ENCODE results near the gene FALEC.

The FALEC gene

GRCh38 chr1:150512846-150513245 lies 2.7 kb upstream of the FALEC start:
- no peak for DNase-seq

DNA sequence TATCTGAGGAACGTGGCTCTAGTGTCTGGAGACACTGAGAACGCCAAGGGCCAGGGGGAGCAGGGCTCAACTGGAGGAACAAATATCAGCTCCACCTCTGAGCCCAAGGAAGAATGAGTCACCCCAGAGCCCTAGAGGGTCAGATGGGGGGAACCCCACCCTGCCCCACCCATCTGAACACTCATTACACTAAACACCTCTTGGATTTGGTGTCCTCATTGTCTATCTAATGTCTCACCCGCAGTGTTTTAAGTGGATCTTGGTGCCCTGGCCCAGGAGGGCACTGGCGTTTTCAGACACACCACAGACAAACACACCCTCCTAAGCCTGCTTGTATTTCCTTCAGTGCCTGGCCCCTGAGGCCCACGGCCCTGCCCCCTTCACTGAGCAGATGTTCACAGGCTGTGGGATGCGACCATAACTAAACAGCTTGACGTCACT lies 2.2 kb upstream of the FALEC start:
- DNase-seq, result no peak

DNA sequence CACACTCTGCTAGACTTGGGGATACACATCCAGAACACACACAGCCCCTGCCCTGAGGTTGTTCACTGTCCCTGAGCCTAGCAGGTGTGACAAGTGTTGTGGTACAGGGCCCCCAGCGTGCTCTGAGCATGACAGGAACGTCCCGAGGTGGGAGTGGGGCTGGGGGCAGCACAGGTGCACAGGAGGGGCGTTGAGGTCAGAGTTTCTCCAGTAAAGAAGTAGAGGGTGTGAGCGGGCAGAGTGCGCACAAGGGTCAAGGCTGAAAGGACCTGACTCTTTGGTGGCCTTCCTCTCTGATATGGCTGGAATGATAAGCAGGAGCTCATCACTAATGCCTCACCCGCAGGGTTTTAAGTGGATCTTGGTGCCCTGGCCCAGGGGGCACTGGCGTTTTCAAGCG lies 1.3 kb upstream of the FALEC start:
- DNase-seq, result no peak

DNA sequence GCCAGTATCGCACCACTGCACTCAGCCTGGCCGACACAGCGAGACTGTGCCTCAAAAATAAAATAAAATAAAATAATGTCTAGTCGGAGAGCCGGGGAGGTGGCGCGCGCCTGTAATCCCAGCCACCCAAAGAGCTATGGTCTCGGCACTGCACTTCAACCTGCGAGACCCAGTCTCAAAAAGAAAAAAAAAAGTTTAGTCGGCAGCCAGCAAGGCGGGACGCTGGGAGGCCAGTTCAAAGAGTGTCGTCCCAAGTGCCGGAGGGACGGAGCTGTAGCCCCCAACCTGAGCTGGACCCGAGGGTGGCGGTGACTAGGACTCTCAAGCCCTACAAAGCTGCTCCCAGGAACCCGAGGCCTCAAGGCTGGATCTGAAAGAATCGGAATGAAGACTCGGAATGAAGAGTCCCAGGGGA lies 632 bp upstream of the FALEC start:
- DNase-seq, result no peak

DNA sequence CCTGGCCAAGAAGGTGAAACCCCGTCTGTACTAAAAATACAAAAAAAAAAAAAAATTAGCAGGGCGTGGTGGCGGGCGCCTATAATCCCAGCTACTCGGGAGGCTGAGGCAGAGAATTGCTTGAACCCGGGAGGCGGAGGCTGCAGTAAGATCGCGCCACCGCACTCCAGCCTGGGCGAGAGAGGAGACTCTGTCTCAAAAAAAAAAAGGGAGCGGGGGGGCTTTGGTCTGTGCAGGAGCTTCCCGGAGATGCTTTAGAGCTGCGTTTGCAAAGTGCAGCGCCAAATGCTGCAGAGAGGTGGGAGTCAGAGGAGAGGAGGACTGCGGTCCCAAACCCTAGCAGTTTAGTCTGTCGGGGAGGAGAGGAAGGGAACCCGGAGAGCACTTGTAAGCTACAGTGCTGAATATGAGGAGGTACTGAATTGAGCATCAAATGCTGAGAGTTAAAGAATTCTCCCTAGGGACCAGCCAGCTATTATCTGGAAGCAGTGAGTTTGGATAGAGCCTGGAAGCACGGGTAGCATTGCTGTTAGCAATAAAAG lies 569 bp downstream of the FALEC start:
- peak; percentile 44 to 74 (median 74) for DNase-seq

GRCh38 chr1:150516616-150517015 lies 1.1 kb downstream of the FALEC start:
- peak; percentile 44 to 70 (median 65) for DNase-seq

DNA sequence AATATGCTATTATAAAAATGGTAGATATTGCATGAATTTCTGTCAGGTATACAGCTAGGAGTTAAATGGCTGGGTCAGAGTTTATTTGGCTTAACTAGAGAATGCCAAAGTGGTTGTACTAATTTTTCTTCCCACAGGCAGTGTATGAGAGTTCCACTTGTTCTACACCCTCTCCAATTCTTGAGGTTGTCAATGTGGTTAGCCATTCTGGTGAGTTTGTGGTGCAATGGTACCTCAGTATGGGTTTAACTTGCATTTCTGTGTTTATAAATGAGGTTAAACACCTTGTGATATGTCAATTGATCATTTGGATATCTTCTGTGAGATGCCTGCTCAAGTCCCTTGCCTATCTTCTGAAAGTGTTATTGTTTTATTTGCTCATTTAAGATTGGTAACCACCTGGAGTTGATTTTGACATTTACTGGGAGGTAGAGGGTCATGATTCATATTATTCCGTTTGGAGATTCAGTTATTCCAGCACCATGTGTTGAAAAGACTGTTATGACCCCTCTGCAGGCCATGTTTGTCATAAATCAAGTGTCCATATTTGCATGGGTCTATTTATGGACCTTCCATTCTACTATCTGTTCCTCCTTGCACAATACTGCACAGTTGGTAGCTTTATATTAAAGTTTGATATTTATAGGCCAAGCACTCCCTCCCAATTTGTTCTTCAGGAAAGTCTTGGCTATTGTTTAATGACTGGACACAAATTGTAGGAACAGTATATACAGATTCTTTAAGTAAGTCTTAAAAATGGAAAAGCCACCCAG lies 5.8 kb downstream of the FALEC start:
- DNase-seq, result no peak

DNA sequence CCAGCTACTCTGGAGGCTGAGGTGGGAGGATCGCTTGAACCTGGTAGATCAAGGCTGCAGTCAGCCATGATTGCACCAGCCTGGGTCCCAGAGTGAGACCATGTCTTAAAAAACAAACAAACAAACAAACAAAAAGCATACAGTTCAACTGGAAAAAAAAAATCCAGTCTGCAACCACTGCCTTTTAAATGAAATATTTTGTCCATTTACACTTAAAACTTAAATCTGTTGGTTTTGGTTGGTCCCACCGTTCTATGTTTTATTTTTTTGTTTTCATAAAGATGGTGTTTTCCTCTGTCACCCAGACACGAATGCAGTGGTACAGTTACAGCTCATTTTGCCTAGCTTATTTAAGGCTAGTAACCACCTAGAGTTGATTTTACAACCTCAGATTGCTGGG lies 9.8 kb downstream of the FALEC start:
- DNase-seq, result no peak

GRCh38 chr1:150528196-150528595 lies 12.6 kb downstream of the FALEC start:
- DNase-seq, result no peak

- no peak for DNase-seq
These were observed 13.5 kb downstream of the FALEC start for GRCh38 chr1:150529017-150529416.

DNA sequence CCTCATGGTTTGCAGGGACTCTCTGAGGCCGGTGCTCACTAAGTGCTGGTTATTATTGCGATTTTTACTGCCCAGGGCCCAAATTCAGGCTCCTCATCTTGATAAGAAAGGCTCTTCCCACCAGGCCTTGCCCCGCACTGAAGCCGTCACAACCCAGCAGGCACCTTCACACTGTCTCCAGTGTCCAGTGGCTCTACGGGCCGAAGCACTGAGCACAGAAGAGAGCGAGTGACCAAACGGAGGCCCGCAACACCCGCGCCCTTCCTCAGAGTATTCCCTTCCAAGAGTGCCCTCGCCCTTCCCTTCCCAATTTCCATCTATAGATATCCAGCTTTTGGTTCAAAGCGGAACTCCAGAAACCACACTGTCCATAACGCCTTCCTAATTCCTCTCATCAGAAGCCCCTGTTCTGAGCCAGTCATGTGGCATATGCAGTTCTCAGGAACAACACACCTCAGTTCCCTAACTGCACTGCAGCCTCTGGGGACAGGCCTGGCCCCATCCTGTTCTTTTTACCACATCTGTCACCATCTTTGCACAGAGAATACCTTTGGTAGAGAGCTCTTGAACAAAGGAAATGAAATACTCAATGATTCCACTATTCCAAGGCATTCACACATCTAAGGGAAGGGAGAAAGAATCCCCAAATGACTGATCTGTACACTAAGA lies 15.1 kb downstream of the FALEC start:
- DNase-seq, result no peak

- no peak for DNase-seq
These were observed 17.3 kb downstream of the FALEC start for GRCh38 chr1:150532860-150533259.

DNA sequence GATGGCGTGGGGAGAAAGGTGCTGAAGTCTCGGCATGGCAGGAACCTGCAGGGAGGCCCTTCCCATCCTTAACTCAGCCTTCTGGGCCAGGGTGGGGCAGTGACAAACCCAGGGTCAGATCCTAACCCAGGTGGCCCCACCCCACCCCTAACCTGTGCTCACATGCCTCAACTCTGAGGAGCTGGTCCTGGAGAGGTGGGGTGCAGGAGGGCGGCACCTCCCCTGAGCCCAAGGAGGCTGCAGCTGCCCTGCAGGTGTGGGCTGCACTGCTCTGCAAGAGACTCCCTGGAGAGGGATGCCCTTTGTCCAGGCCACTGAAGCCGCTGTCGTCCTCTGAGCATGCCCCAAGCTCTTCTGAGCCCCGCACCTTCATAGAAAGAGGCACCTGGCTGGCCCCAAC lies 18.4 kb downstream of the FALEC start:
- no peak for DNase-seq

- DNase-seq, result no peak
These were observed 20.1 kb downstream of the FALEC start for GRCh38 chr1:150535511-150536287.

GRCh38 chr1:150536836-150537731 lies 21.5 kb downstream of the FALEC start:
- DNase-seq, result no peak

DNA sequence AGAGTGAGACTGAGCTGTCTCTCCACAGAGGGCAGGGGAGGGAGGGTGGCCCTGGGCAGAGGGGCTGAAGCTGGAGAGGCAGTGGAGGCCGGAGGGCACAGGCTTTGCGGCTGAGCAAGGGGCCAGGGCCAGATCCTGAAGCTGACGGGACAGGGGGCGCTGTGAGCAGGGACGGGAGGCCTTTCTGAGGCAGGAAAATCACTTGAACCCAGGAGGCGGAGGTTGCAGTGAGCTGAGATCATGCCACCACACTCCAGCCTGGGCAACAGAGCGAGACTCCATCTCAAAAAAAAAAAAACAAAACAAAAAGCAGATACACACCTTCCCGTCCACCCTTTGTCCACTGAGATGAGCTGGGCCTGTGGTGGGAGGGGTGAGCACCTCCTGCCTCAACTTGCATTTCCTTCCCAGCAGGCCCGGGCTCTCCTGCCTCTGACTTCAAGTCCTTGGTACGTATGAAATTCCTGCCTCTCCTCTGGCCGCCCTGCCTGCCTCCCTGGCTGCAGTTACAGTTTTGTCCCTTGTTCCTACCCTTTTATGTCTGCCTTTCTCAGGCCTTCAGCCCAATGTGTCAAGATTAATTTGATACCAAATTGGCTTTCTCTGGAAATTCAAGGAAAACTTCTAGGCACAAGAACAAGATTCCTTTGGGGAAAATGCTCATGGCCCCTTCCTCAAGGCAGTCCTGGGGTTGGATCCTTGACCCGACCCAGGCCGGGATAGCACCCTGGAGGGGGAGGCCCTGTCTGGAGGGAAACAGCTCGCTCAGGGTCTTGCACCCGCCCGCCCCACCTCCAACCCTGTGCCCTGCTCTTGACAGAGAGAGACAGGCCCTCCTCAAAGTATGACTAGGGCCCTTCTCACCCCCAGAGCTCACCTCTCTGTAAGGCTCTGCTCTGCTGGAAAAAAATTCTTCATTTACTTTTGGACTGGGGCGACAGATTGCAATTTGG lies 22.5 kb downstream of the FALEC start:
- no peak for DNase-seq

DNA sequence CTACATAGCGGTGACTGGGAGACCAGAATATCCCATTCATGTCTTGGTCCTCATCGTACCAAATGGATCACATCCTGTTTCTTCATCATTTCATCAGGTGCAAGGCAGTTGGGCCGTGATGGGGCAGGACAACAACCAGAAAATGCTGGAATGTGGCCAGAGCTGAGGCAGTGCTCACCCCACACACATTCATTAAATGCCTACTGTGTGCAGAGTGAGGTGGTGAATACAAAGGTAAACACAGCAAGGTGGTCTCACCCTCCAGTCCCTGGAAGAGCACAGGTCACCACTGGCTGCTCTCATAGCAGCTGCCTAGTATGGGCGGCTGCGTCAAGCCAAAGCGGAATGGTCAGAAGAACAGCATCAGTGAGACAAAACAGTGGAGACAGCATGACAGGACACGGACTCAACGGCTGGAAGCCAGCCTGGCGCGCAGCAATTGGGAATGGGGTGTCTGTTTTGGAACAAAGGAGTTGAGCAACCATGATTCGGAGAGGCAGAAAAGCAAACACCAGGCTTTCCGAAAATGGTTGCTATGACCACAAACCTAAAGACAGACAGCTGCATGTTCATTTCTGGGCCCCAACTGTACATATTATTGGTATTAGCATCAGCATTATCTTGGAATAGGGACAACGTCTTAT lies 28.1 kb downstream of the FALEC start:
- DNase-seq, result peak in 2 of 3 experiments; percentile 79 to 95

- DNase-seq, result peak in 2 of 3 experiments; percentile 65 to 92
These were observed 28.7 kb downstream of the FALEC start for GRCh38 chr1:150544204-150544603.

GRCh38 chr1:150545486-150546032 lies 30.0 kb downstream of the FALEC start:
- DNase-seq, result no peak

GRCh38 chr1:150546294-150546937 lies 30.9 kb downstream of the FALEC start:
- DNase-seq, result no peak

Data from NCI-H1417 (cell line).